GM15510 (cell line): Measurements from ENCODE around the gene NUDT1.

ENCODE experiments used
- POLR2A ChIP-seq: IDR thresholded peaks from 3 replicates; pipeline ENCODE4 v1.6.1; 2011; ENCODE audit warnings: borderline replicate concordance; ENCODE audit not compliant: insufficient read length; ENCODE audit errors: extremely low read depth

Gene NUDT1

GRCh38 chr7:2213551-2214215 is 28.3 kb upstream of the NUDT1 start:
- TF ChIP-seq POLR2A = no peak

- no peak for TF ChIP-seq POLR2A
These were observed 27.4 kb upstream of the NUDT1 start for GRCh38 chr7:2214636-2215035.

GRCh38 chr7:2215851-2216250 is 26.2 kb upstream of the NUDT1 start:
- no peak for TF ChIP-seq POLR2A

DNA sequence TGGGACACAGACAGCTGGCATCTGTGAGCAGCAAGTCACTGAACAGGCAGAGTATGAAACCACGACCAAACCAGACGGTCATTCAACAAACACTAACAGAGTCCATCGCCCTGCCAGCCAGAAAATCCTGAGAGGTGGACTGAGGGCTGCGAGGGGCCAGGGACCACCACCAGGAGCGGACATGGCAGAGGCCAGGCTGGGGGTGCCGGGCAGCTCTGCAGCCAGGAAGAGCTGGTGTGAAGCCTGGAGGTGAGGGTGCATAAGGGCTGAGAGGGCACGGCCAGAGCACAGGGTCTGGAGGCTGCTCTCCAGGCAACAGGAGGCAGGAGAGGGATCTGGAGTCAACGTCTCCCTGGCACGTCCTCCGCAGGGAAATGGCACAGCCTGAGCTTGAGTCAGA is 24.8 kb upstream of the NUDT1 start:
- no peak for TF ChIP-seq POLR2A

DNA sequence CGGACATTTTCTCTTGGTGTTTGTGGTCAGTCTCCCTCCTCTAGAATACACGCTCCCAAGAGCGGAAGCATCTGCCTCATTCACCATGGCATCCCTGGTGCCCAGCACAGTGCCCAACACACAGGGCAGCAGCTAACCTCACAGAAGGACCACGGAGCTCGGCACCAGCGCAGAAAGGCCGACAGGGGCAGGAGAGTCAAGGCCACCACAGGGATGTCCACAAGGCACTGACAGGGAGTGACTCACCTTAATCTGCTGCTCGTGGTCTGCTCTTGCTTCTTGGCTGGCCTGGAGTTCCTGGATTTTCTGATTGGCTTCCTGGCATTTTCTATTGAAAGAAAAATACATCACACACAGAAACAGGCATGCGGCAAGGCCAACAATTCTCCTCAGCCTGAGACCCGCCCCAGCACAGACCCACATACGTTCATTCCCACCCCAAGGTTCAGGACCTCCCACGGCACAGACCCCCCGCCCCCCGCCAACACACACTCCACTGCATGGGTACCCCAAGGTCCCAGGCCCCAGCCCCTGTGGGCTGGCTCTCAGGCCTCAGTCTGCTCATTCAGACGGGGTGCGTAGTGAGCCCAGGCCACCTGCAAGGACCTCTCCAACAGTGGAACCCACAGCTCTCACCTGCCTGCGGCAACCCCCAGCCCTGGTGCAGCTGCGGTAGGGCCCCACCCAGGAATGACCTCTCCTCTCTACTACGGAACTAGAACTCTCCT is 24.1 kb upstream of the NUDT1 start:
- no peak for TF ChIP-seq POLR2A

DNA sequence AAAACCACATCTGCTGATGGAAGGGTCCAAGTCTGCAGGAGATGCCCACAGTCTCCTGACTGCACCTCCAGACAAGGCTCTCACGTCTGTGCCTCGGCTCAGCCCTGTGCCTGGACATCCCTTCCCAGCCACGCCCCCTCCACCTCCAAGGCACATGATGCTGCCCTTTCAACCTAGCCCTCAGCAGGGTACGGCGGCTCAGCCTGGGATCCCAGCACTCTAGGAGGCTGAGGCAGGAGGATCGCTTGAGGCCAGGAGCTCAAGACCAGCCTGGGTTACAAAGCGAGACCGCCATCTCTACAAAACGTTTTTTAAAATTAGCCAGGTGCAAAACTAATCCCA is 23.6 kb upstream of the NUDT1 start:
- no peak for TF ChIP-seq POLR2A

GRCh38 chr7:2219136-2219535 is 22.9 kb upstream of the NUDT1 start:
- TF ChIP-seq POLR2A = no peak

DNA sequence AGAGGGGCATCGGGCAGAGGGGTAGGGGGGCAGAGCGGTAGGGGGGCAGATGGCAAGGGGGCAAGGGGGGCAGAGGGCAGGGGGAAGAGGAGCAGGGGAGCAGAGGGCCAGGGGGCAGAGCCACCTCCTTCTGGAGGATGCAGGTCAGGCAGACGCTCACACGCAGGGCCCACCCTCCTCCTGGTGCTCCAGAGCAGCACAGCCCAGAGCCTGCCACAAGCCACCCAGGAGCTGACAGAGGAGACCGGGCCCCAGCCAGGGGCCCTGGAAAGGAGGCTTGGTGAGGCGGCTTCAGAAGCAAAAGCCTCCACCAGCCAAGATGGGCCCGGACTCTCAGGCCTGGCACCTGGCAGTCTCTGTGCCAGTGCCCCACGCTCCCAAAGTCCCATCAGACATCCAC is 22.4 kb upstream of the NUDT1 start:
- no peak for TF ChIP-seq POLR2A

GRCh38 chr7:2220030-2220429 is 22.0 kb upstream of the NUDT1 start:
- no peak for TF ChIP-seq POLR2A

DNA sequence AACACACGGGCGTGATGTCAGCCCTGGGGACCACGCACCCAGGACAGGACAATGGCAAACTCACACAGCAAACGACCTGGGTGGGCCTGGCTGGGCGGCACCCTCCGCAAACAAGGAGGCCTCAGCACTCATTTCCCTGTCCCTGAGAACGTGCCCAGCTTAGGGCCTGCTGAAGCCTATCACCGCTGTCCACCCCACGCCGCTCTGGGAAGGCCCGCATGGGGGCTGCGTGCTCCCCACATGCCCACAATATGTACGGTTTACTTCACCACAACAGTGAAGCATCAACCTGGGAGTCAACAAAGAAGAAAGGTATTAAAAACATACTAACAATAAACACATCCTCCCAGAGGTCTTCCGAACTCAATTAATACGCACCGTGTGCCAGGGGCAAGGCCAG is 21.5 kb upstream of the NUDT1 start:
- no peak for TF ChIP-seq POLR2A

DNA sequence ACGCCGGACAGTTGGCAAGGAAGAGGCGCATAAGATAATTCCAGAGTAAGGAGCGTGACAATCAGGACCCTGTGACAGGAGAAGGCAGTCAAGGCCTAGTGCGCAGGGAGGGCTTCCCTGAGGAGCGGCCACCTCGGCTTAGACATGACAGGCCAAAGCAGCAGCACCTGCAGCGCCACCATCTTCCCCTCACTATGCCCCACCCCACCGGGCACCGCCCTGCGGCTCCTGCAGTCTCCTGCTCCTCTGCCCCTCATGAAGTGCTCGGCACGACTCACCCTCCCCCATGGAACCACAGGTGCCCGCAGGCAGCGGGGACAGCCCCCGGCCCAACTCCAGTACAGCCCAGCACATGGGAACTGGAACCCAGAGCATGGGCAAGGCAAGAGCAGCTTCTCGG is 21.1 kb upstream of the NUDT1 start:
- TF ChIP-seq POLR2A = no peak

DNA sequence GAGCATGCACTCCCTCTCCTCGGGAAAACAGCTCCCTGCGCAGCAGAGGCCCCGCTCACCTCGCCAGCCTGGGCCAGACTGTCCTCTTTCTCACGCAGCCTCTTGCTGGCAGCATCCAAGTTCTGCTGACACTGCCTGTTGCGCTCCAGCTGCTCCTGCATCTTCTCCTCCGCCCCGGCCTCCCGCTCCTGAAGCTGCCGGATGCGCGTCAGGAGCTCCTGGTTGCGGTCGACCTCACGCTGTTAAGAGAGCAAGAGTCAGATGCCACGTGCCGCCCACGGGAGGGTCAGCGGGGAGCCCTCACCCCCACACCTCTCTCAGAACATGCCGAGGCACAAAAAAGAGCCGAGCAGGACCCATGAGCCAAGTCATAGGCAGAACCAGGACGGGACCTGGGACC is 19.5 kb upstream of the NUDT1 start:
- no peak for TF ChIP-seq POLR2A

- no peak for TF ChIP-seq POLR2A
These were observed 18.7 kb upstream of the NUDT1 start for GRCh38 chr7:2223321-2223720.

DNA sequence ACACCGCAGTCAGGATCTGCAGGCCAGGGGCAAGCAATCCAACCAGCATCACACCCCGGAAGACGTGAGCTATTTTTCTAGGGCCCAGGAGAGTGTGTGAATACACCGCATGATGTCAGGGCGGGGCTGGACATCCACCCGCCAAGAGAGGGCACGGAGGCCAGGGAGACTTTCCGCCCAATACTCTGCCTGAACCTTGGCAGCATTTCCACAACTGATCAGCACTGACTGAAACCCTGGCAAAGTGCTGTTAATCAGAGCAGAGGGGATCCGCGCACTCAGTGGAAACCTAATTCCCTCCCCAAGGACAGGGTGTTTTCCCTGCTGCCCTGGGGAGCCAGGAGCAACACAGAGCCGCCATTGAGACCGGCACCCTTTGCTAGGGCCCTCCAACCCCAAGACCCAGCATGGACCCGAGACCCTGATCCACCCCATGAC is 17.5 kb upstream of the NUDT1 start:
- TF ChIP-seq POLR2A = no peak

GRCh38 chr7:2224934-2225333 is 17.1 kb upstream of the NUDT1 start:
- no peak for TF ChIP-seq POLR2A

- TF ChIP-seq POLR2A = no peak
These were observed 16.7 kb upstream of the NUDT1 start for GRCh38 chr7:2225336-2225735.

GRCh38 chr7:2225830-2226229 is 16.2 kb upstream of the NUDT1 start:
- TF ChIP-seq POLR2A = no peak

- no peak for TF ChIP-seq POLR2A
These were observed 14.3 kb upstream of the NUDT1 start for GRCh38 chr7:2227699-2228098.

DNA sequence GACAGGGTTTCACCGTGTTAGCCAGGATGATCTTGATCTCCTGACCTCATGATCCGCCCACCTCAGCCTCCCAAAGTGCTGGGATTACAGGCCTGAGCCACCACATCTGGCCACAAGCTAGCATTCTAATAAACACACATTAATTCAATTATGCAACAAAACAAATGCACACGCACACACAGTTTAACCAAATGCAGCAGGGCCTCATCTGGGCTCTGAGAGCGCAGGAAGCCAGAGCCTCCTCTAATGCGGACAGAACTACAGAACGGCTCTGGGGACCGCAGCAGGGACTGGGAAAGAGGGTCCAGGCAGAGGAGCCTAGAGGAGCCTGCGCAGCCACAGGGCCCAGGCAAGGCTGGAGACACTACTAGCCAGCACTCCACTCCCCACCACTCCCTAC is 13.1 kb upstream of the NUDT1 start:
- no peak for TF ChIP-seq POLR2A
